Muscle of leg (tissue), 11 donors: ENCODE results near the gene LCE1A. TPM values are rescaled to one million over a fixed set of nuclear protein-coding genes. Genes with fewer than 3 reads are reported as not detected.

Experiments
- DNase-seq: peaks from one replicate; pipeline ENCODE4 v3.0.0; 2013
- H3K27ac ChIP-seq: one replicate; pipeline ENCODE4 v1.5.1; 2013; ENCODE audit warnings: mild to moderate bottlenecking, low read length, control low read depth
- H3K27me3 ChIP-seq: one replicate; pipeline ENCODE4 v1.6.1; 2013; ENCODE audit warnings: low read length; ENCODE audit not compliant: control insufficient read depth, insufficient read depth
- H3K36me3 ChIP-seq: one replicate; pipeline ENCODE4 v1.6.1; 2013; ENCODE audit warnings: low read length; ENCODE audit not compliant: control insufficient read depth, insufficient read depth
- H3K4me1 ChIP-seq: one replicate; pipeline ENCODE4 v1.6.1; 2013; ENCODE audit warnings: low read length; ENCODE audit not compliant: control insufficient read depth, insufficient read depth
- H3K4me3 ChIP-seq: one replicate; pipeline ENCODE4 v1.5.1; 2013; ENCODE audit warnings: low read length, control low read depth
- H3K9me3 ChIP-seq: replicated peaks from 2 replicates; pipeline ENCODE4 v1.6.1; 2013; ENCODE audit warnings: low read depth, low read length; ENCODE audit not compliant: control insufficient read depth
- WGBS: methylation state at CpG from one replicate; pipeline ENCODE4 v1.1.5; 2013; ENCODE audit warnings: missing lambda C conversion rate; ENCODE audit not compliant: insufficient coverage; 5-methylcytosine and 5-hydroxymethylcytosine counted together
- polyA plus RNA-seq, 8 donors: library from polyadenylated mRNA; unstranded; fragments of 120-200 nt; gene quantifications; one replicate each; pipeline versions ENCODE4 v1.2.1 to v1.2.3, GENCODE V29; 2013; ENCODE audit warnings: inconsistent platforms in 1 of 8, low replicate concordance in 1 of 8; ENCODE audit not compliant: insufficient read length in 8 of 8, insufficient read depth in 1 of 8
- total RNA-seq: library from RNA; stranded (reverse); fragments of 120-200 nt; gene quantifications from one replicate; pipeline ENCODE4 v1.2.4, GENCODE V29; 2013

Gene LCE1A
- total and polyA plus RNA-seq, 9 donors: not detected

DNA sequence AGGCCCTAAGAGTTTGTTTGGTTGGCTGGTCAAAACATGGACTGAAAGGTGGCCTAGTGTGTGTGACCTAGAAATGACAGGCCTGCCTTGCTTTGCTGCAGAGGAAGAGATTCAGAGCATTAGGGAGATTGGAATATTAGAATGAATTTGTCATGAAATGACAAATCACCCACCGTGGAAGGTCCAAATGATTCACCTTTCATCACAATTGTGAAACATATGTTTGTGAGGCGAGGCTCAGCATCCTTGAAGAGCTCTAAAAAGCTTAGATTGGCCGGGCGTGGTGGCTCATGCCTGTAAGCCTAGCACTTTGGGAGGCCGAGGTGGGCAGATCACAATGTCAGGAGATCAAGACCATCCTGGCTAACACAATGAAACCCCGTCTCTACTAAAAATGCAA is 10.0 kb upstream of the LCE1A start:
- Histone ChIP-seq H3K9me3 (no peaks in the 10 kb centered on the region), H3K27me3 (no peaks in the 10 kb centered on the region), H3K4me3 (no peak overlapping the region), H3K27ac (no peak overlapping the region), H3K4me1 (no peaks in the 10 kb centered on the region), H3K36me3 (no peaks in the 10 kb centered on the region)
- WGBS: 80% methylated on average over 4 of the region's 6 CpGs
- no peak for DNase-seq

DNA sequence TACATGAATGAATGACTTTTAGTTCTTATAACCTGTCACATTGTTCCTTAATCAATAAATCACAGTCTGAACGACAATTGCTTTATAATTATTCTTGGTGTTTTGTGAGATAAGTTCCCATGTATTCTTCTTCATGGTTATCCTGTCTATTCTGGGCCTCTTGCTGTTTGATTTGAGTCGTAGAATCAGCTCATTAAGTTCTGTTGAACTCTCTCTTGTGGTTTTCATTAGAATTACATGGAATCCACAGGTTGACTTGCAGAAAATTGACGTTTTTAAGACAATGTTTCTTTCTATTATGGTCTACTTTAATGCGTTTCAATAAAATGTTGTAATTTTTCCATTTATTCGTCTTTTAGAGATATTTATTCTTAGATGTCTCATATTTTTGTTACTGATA is 4.0 kb upstream of the LCE1A start:
- Histone ChIP-seq H3K4me3 (no peak overlapping the region), H3K27ac (no peak overlapping the region), H3K27me3 (peaks cover 2% of the 10 kb centered on the region), H3K36me3 (no peaks in the 10 kb centered on the region), H3K9me3 (no peaks in the 10 kb centered on the region), H3K4me1 (no peaks in the 10 kb centered on the region)
- no CpG with 5 or more reads among the region's 5 CpGs for WGBS
- no peak for DNase-seq

DNA sequence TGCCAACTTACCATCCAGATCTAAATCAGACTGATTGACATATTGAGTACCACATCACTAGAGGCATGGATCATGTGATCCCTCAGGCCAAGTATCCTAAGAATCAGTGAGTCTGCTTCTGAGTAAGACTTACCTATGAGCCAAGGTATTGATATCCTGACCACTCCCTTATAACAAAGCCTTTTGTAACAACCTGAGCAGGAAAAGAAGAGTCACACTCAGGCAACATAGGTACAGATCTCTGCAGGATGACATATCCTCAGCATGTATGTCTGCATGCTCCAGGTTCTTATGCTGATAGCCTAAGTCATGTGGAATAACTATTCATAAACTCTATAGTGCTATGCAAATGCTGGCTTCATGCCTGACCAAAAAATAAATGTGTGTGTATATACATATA is 2.3 kb upstream of the LCE1A start:
- no peaks in the 10 kb centered on the region for H3K36me3 ChIP-seq
- H3K27ac ChIP-seq: no peak overlapping the region
- no peak for DNase-seq
- H3K4me1 ChIP-seq: no peaks in the 10 kb centered on the region
- H3K9me3 ChIP-seq: no peaks in the 10 kb centered on the region
- peaks cover 2% of the 10 kb centered on the region for H3K27me3 ChIP-seq
- no peak overlapping the region for H3K4me3 ChIP-seq

DNA sequence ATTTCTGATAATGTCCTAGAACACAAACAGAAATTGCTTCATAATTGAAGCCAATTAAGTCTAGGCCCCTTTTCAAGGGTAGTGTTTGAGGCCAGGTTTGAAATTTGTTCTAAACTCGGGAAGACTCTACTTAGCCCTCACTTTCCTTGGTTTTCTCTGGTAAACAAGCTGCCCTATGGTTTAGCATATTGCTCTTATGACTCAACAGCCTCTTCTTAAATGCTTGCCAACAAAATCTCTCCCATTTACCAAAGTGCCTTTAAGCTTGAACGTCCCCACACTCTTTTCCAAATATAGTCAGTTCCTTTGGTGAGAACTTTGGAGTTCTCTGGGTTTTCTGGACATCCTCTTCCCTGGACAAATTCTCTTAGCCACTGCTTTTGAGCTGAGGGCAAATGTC is 9.6 kb downstream of the LCE1A start:
- Histone ChIP-seq H3K27me3 (no peaks in the 10 kb centered on the region), H3K27ac (no peak overlapping the region), H3K4me3 (no peak overlapping the region), H3K36me3 (no peaks in the 10 kb centered on the region), H3K4me1 (no peaks in the 10 kb centered on the region), H3K9me3 (no peaks in the 10 kb centered on the region)
- DNase-seq: no peak
- no CpG with 5 or more reads among the region's 2 CpGs for WGBS

DNA sequence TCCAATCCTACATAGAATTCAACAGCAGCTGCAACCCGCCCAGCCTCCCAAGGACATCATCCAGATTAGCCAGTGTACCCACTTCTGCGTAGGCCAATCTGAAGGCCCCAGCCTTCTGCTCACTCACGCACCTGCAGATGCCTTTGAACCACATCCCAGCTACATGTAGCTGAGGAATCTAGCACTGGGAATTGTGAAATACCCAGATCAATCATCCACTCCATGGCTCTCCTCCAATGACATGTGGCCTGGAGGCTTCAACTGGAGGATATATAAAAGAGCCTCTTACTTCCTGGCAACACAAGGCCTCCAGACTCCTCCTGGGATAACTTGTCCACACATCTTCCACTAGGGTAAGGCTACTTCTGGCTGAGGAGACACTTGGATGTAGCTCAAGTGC is 15.3 kb downstream of the LCE1A start, which contains the start of gene LCE6A:
Gene LCE6A, plus strand, starts transcription at position 301 of the 400 bp plus-strand sequence. CDS start 665 bp downstream, outside the sequence.
- 62% methylated on average over 2 of the region's 3 CpGs for WGBS
- no peak for DNase-seq

DNA sequence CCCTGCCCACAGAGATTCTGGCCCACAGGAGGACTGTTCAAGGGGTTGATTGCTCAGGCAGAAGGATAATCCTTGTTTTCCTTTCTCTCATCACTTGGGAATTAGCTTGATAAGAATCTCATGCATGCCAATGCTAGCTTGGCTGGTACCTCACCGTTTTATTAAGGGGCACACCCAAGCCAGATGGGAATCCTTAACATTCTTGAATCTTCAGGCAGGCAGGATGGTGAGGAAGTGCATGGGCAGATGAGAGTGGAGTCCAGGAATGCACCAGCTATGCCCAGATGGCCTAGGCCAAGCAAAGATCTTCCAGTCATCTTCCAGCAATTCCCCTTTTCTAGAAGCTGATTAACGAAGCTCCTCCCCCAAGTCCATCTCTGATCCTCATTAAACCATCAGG is 28.4 kb downstream of the LCE1A start:
- Histone ChIP-seq H3K4me1 (no peaks in the 10 kb centered on the region), H3K9me3 (no peaks in the 10 kb centered on the region), H3K4me3 (no peak overlapping the region), H3K36me3 (no peaks in the 10 kb centered on the region), H3K27ac (no peak overlapping the region), H3K27me3 (no peaks in the 10 kb centered on the region)
- 48% methylated on average over 2 of the region's 2 CpGs for whole genome bisulfite sequencing
- no peak for DNase-seq

More for the DNA sequence above, 15.3 kb downstream of the LCE1A start, which contains the start of gene LCE6A:
- no peaks in the 10 kb centered on the region for H3K36me3 ChIP-seq
- no peaks in the 10 kb centered on the region for H3K9me3 ChIP-seq
- no peaks in the 10 kb centered on the region for H3K4me1 ChIP-seq
- H3K27ac ChIP-seq: no peak within 1 kb of the TSS
- H3K27me3 ChIP-seq: no peaks in the 10 kb centered on the region
- H3K4me3 ChIP-seq: no peak within 1 kb of the TSS

DNA sequence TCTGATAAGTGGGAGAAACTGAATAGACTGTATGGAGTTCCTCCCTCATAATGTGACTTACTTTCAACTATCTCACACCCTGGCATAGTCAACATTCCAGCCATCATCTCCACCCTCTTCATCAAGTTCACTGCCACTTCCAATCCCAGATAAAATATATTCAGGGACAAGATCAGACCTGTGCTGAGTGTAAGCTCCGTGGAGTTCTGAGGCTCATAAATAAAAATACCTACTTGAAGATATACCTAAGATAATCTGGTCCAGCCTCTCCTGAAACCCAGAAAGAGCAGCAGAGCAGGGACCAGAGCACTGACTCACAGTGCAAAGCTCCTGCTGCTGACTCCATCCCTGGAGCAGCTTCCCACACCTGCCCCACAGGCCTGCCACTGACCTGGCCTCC is 30.8 kb downstream of the LCE1A start:
- Histone ChIP-seq H3K27ac (no peak overlapping the region), H3K4me1 (no peaks in the 10 kb centered on the region), H3K36me3 (no peaks in the 10 kb centered on the region), H3K4me3 (no peak overlapping the region), H3K9me3 (no peaks in the 10 kb centered on the region), H3K27me3 (no peaks in the 10 kb centered on the region)
- no CpG with 5 or more reads among the region's 1 CpG for whole genome bisulfite sequencing
- DNase-seq: no peak

DNA sequence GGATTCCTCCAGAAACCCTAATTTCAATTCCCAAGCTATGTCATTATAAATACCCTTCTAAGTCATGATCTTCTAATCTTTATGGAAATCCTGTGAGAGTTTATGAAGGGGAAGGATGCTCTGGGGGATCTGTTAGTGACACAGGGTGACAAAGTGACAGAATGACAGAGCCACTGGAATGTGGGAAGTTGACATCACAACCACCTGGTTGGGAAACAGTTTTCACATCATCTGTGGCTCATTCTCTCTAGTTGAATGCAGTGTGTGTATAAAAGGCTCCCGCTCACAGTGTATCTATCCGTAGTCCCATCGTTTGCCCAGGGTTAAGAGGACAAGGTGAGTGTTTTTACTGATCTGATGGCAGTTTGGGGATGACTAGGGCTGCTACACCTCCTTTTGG is 32.4 kb downstream of the LCE1A start, which contains the start of gene LCE7A:
Gene LCE7A, plus strand, starts transcription at position 301 of the 400 bp plus-strand sequence. CDS start 702 bp downstream, outside the sequence.
- H3K9me3 ChIP-seq: no peaks in the 10 kb centered on the region
- no peaks in the 10 kb centered on the region for H3K27me3 ChIP-seq
- no peaks in the 10 kb centered on the region for H3K4me1 ChIP-seq
- no peak within 1 kb of the TSS for H3K4me3 ChIP-seq
- no peak within 1 kb of the TSS for H3K27ac ChIP-seq
- no peak for DNase-seq
- no peaks in the 10 kb centered on the region for H3K36me3 ChIP-seq
- WGBS: 90% methylated on average over 3 of the region's 3 CpGs

DNA sequence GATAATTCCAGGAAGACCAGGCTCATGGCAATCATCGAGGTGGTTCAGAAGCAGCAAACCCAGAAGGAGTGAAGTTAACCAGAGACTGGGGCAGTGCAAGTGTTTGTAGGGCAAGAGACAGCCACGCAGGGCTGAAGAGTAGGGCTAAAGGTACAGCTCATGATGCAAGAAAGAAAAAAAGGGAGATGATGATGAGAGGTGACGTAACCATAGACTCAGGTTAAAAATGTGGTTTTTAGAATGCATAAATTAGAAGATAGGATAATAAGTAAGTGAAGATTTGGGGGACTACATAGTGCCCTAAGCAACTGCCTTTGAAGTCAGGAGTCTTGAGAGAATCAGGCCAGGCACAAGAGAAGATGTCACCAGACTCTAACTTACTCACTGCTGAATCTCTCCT is 32.9 kb downstream of the LCE1A start:
- H3K36me3 ChIP-seq: no peaks in the 10 kb centered on the region
- no peak overlapping the region for H3K4me3 ChIP-seq
- H3K9me3 ChIP-seq: no peaks in the 10 kb centered on the region
- H3K27ac ChIP-seq: no peak overlapping the region
- no peaks in the 10 kb centered on the region for H3K4me1 ChIP-seq
- DNase-seq: no peak
- no peaks in the 10 kb centered on the region for H3K27me3 ChIP-seq
- WGBS: 62% methylated on average over 3 of the region's 3 CpGs

DNA sequence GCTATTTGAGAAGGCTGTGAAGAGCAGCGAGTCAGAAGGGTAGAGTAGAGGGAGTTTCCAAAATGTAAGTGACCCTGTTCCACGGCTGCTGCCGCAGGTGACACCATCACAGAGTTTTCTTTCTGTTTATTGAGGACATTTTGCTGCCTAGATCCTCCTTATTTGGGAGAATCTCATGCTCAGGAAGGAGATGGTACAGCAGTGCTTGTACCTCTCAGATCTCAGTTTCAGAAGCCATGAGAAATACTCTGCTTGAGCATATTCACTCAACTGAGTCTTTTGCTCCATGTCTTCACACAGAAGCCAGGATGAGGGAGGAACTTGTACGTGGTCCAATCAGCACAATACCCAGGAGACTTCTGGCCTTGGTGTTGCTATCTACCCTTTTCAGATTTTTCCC is 34.1 kb downstream of the LCE1A start:
- Histone ChIP-seq H3K9me3 (no peaks in the 10 kb centered on the region), H3K36me3 (no peaks in the 10 kb centered on the region), H3K27ac (no peak overlapping the region), H3K27me3 (no peaks in the 10 kb centered on the region), H3K4me1 (no peaks in the 10 kb centered on the region), H3K4me3 (no peak overlapping the region)
- DNase-seq: no peak
- 30% methylated on average over 2 of the region's 4 CpGs for WGBS

DNA sequence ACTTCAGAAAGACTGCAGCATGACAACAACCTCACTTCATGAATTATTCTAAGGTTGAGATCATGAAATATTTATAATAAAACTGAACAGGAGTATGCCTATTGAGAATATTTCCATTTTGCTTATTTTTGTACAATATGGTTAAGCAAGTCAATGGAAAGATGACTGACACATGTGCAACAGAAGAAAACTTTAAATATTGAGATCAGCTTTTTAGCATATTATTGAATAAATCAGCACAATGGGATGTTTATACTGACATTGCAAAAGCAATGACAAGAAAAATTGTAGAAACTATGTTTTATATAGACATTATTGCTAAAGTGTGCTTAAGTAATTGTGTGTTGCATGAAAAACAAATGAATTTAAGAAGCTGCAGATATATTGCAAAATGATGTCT is 37.2 kb downstream of the LCE1A start:
- Histone ChIP-seq H3K4me3 (no peak overlapping the region), H3K4me1 (no peaks in the 10 kb centered on the region), H3K27me3 (no peaks in the 10 kb centered on the region), H3K36me3 (no peaks in the 10 kb centered on the region), H3K9me3 (no peaks in the 10 kb centered on the region), H3K27ac (no peak overlapping the region)
- DNase-seq: no peak
